HG03521 (cell line): ENCODE data around the gene PDXDC1.
"Not testable (repeated sequence)": the region's sequence is repeated elsewhere in the genome, so short reads cannot be mapped to it uniquely, and the experiment has no call there.

ENCODE experiments used
- ATAC-seq: cut with Tn5 transposase; IDR thresholded peaks from one replicate; pipeline ENCODE4 v1.9.1; 2021; ENCODE audit warnings: mild to moderate bottlenecking, moderate library complexity; ENCODE audit not compliant: unreplicated experiment

PDXDC1 gene

GRCh38 chr16:15034266-15035162 is 59.7 kb downstream of the PDXDC1 start:
- ATAC-seq, result no peak

- ATAC-seq, result no peak
Measured at GRCh38 chr16:15035163-15035729, 60.4 kb downstream of the PDXDC1 start.

GRCh38 chr16:15037003-15037402 is 62.2 kb downstream of the PDXDC1 start:
- ATAC-seq, result no peak

GRCh38 chr16:15037745-15038144 is 62.9 kb downstream of the PDXDC1 start:
- ATAC-seq, result no peak

GRCh38 chr16:15038689-15039088 is 63.9 kb downstream of the PDXDC1 start:
- no peak for ATAC-seq

GRCh38 chr16:15041271-15042004 is 66.6 kb downstream of the PDXDC1 start:
- ATAC-seq, result no peak

- ATAC-seq, result no peak
Measured at GRCh38 chr16:15043344-15043743, 68.5 kb downstream of the PDXDC1 start.

GRCh38 chr16:15044286-15044685 is 69.5 kb downstream of the PDXDC1 start:
- ATAC-seq, result no peak

- not testable (repeated sequence) for ATAC-seq
Measured at GRCh38 chr16:15045270-15045669, 70.4 kb downstream of the PDXDC1 start.

GRCh38 chr16:15046692-15047376 is 72.0 kb downstream of the PDXDC1 start:
- no peak for ATAC-seq

GRCh38 chr16:15049581-15050180 is 74.9 kb downstream of the PDXDC1 start:
- ATAC-seq, result no peak

GRCh38 chr16:15050440-15050839 is 75.6 kb downstream of the PDXDC1 start:
- not testable (repeated sequence) for ATAC-seq

GRCh38 chr16:15051387-15051951 is 76.6 kb downstream of the PDXDC1 start:
- ATAC-seq, result no peak

GRCh38 chr16:15052747-15053476 is 78.1 kb downstream of the PDXDC1 start:
- no peak for ATAC-seq

GRCh38 chr16:15053904-15054303 is 79.1 kb downstream of the PDXDC1 start:
- ATAC-seq, result no peak

GRCh38 chr16:15054357-15055140 is 79.7 kb downstream of the PDXDC1 start:
- no peak for ATAC-seq

GRCh38 chr16:15055141-15056053 is 80.6 kb downstream of the PDXDC1 start:
- peak; percentile 60 for ATAC-seq
